Trophoblast cell (in vitro differentiated cells and primary cell): ENCODE data around the gene LRRC39.

Experiments
- DNase-seq, 2 donors: peaks; one replicate each; pipeline ENCODE4 v3.0.0-alpha.2; 2016
- H2AFZ ChIP-seq: 2 replicates; pipeline ENCODE4 v1.6.1; 2013; ENCODE audit warnings: low read length, moderate library complexity, mild to moderate bottlenecking; ENCODE audit not compliant: insufficient read depth, poor library complexity
- H2AK5ac ChIP-seq: 2 replicates; pipeline ENCODE4 v1.6.1; 2013; ENCODE audit warnings: mild to moderate bottlenecking, low read length
- H2BK120ac ChIP-seq: 2 replicates; pipeline ENCODE4 v1.6.1; 2013; ENCODE audit warnings: low read length, mild to moderate bottlenecking, moderate library complexity; ENCODE audit not compliant: insufficient read depth, poor library complexity
- H2BK12ac ChIP-seq: 2 replicates; pipeline ENCODE4 v1.6.1; 2013; ENCODE audit warnings: mild to moderate bottlenecking, low read length, moderate library complexity
- H2BK5ac ChIP-seq: 2 replicates; pipeline ENCODE4 v1.6.1; 2013; ENCODE audit warnings: low read length, low read depth, moderate library complexity, mild to moderate bottlenecking; ENCODE audit not compliant: poor library complexity
- H3K14ac ChIP-seq: 2 replicates; pipeline ENCODE4 v1.6.1; 2013; ENCODE audit warnings: mild to moderate bottlenecking, low read length
- H3K18ac ChIP-seq: 2 replicates; pipeline ENCODE4 v1.6.1; 2013; ENCODE audit warnings: mild to moderate bottlenecking, low read length
- H3K23ac ChIP-seq: 2 replicates; pipeline ENCODE4 v1.6.1; 2013; ENCODE audit warnings: low read length
- H3K27ac ChIP-seq: 2 replicates; pipeline ENCODE4 v1.5.1; 2013; ENCODE audit warnings: low read depth, mild to moderate bottlenecking, inconsistent platforms, low read length, moderate library complexity
- H3K27me3 ChIP-seq: 2 replicates; pipeline ENCODE4 v1.6.1; 2013; ENCODE audit warnings: inconsistent platforms, mild to moderate bottlenecking, low read length, moderate library complexity; ENCODE audit not compliant: insufficient read depth
- H3K36me3 ChIP-seq, 2 experiments: 1 replicate in 1 of 2; 2 replicates in 1 of 2; pipeline ENCODE4 v1.6.1; 2013; ENCODE audit warnings: low read length in 2 of 2, mild to moderate bottlenecking in 2 of 2, moderate library complexity in 1 of 2; ENCODE audit not compliant: insufficient read depth in 2 of 2, control insufficient read depth in 1 of 2
- H3K4ac ChIP-seq: 2 replicates; pipeline ENCODE4 v1.6.1; 2013; ENCODE audit warnings: low read depth, mild to moderate bottlenecking, low read length, moderate library complexity
- H3K4me1 ChIP-seq, 2 experiments: 1 replicate in 1 of 2; 2 replicates in 1 of 2; pipeline ENCODE4 v1.6.1; 2013; ENCODE audit warnings: low read length in 2 of 2, mild to moderate bottlenecking in 2 of 2, moderate library complexity in 1 of 2; ENCODE audit not compliant: insufficient read depth in 2 of 2, control insufficient read depth in 1 of 2
- H3K4me2 ChIP-seq: 2 replicates; pipeline ENCODE4 v1.6.1; 2013; ENCODE audit warnings: inconsistent platforms, mild to moderate bottlenecking, low read length, moderate library complexity
- H3K4me3 ChIP-seq: 2 replicates; pipeline ENCODE4 v1.5.1; 2013; ENCODE audit warnings: mild to moderate bottlenecking, low read depth, low read length, inconsistent platforms
- H3K79me1 ChIP-seq: one replicate; pipeline ENCODE4 v1.6.1; 2013; ENCODE audit warnings: low read length
- H3K79me2 ChIP-seq: 2 replicates; pipeline ENCODE4 v1.6.1; 2013; ENCODE audit warnings: low read length, mild to moderate bottlenecking; ENCODE audit not compliant: control insufficient read depth, insufficient read depth, poor library complexity
- H3K9ac ChIP-seq: 2 replicates; pipeline ENCODE4 v1.6.1; 2013; ENCODE audit warnings: mild to moderate bottlenecking, low read length
- H3K9me3 ChIP-seq: 2 replicates; pipeline ENCODE4 v1.6.1; 2013; ENCODE audit warnings: low read depth, mild to moderate bottlenecking, control low read depth, inconsistent platforms, low read length; ENCODE audit not compliant: insufficient read depth
- H4K12ac ChIP-seq: 2 replicates; pipeline ENCODE4 v1.6.1; 2013; ENCODE audit warnings: low read depth, mild to moderate bottlenecking, low read length, moderate library complexity
- H4K8ac ChIP-seq: 2 replicates; pipeline ENCODE4 v1.6.1; 2013; ENCODE audit warnings: low read depth, mild to moderate bottlenecking, low read length, moderate library complexity
- H4K91ac ChIP-seq: one replicate; pipeline ENCODE4 v1.6.1; 2013; ENCODE audit warnings: low read depth, mild to moderate bottlenecking, low read length, moderate library complexity
- WGBS: extraction: QIAGEN DNeasy Blood & Tissue Kit; methylation state at CpG from one replicate; pipeline ENCODE4 v1.1.7; 2013; ENCODE audit warnings: missing lambda C conversion rate; ENCODE audit not compliant: insufficient read length, insufficient coverage; ENCODE audit errors: extremely low coverage; 5-methylcytosine and 5-hydroxymethylcytosine counted together

Gene LRRC39

DNA sequence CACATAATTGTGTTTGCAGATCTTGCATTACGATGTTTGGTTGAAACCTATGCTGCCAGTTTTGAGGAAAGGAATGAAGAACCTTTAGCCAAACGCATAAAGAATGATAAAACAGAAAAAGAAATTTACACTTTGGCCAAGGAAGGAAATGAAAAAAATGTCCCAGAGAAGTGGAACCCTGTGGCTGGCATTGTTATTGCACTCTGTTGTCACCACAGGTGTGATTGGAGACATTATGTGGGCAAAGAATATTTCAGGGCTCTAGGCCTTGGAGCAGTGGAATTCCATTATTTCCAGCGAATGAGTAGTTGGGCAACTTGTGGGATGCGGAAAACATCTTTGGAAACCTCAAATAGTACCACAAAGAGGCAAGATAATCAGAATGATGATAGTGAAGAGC lies 30.2 kb downstream of the LRRC39 start:
- no peak overlapping the region for H3K4me3 ChIP-seq
- DNase-seq = no peak
- H3K14ac ChIP-seq = no peak overlapping the region
- no peaks in the 10 kb centered on the region for H3K79me2 ChIP-seq
- H3K4ac ChIP-seq = no peak overlapping the region
- no peaks in the 10 kb centered on the region for H3K27me3 ChIP-seq
- no peaks in the 10 kb centered on the region for H3K4me1 ChIP-seq
- H3K18ac ChIP-seq = no peak overlapping the region
- H2AK5ac ChIP-seq = no peak overlapping the region
- WGBS = no CpG with 5 or more reads among the region's 4 CpGs
- no peak overlapping the region for H2BK120ac ChIP-seq
- H2BK5ac ChIP-seq = no peak overlapping the region
- H3K4me2 ChIP-seq = no peak overlapping the region
- no peak overlapping the region for H3K9ac ChIP-seq
- H2BK12ac ChIP-seq = no peak overlapping the region
- peaks cover 4 to 9% of the 10 kb centered on the region in 2 experiments for H3K36me3 ChIP-seq
- H3K9me3 ChIP-seq = no peaks in the 10 kb centered on the region
- no peak overlapping the region for H3K27ac ChIP-seq
- H4K8ac ChIP-seq = no peak overlapping the region
- H3K79me1 ChIP-seq = no peaks in the 10 kb centered on the region
- no peak overlapping the region for H2AFZ ChIP-seq
- H4K91ac ChIP-seq = no peak overlapping the region
- H4K12ac ChIP-seq = no peak overlapping the region
- H3K23ac ChIP-seq = no peak overlapping the region

DNA sequence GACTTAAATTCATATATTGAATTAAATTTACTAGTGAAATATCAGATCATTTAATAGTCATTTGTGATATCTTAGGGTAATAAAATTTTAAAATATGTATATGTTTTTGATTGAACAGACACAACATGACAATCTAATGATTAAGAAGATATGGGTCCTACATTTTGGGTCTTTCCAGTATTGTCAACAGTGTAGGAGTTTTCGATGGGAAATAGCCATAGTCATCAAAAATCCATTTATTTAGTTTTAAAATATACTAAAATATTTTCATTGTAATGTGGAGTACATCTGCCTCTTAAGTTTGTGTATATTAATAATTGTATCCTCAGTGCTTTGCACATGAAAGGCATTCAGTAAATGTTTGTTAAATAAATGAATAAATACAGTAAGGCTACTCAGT lies 31.1 kb downstream of the LRRC39 start:
- Histone ChIP-seq H3K23ac (no peak overlapping the region), H3K9me3 (no peaks in the 10 kb centered on the region), H3K4me1 (no peaks in the 10 kb centered on the region), H3K14ac (no peak overlapping the region), H4K8ac (no peak overlapping the region), H3K36me3 (peaks cover 4 to 9% of the 10 kb centered on the region in 2 experiments), H3K27me3 (no peaks in the 10 kb centered on the region), H3K4me3 (no peak overlapping the region), H3K4me2 (no peak overlapping the region), H2AFZ (no peak overlapping the region), H4K91ac (no peak overlapping the region), H3K9ac (no peak overlapping the region), H3K79me1 (no peaks in the 10 kb centered on the region), H3K27ac (no peak overlapping the region), H2BK120ac (no peak overlapping the region), H3K79me2 (no peaks in the 10 kb centered on the region), H2AK5ac (no peak overlapping the region), H3K4ac (no peak overlapping the region), H3K18ac (no peak overlapping the region), H2BK5ac (no peak overlapping the region), H2BK12ac (no peak overlapping the region), H4K12ac (no peak overlapping the region)
- DNase-seq = no peak
- no CpG with 5 or more reads among the region's 1 CpG for WGBS

GRCh38 chr1:100145116-100145515 lies 32.9 kb downstream of the LRRC39 start:
- peak in 1 of 2 donors; percentile 16 for DNase-seq
- H3K4me3 ChIP-seq = no peak overlapping the region

DNA sequence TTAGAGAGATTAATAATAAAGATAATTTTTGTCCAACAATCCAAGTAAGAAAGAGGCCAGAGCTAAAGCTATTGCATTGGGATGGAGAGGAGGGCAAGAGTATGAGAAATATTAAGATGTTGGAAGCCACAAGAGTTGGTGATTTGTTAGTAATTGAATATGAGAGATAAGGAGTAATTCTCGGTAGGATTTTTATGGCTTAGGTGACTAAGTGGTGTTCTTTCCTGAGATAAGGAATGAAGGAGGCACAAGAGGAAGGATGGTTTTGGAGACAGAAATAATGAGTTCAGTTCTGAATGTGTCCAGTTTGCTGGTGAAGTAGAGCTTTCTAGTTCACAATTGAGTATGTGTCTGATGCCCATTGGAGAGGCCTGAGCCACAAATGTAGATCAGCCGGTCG lies 35.7 kb downstream of the LRRC39 start:
- H4K12ac ChIP-seq = no peak overlapping the region
- no peak overlapping the region for H3K9ac ChIP-seq
- no peak overlapping the region for H4K8ac ChIP-seq
- no peaks in the 10 kb centered on the region for H3K79me1 ChIP-seq
- no peak overlapping the region for H3K4me3 ChIP-seq
- no peak overlapping the region for H3K23ac ChIP-seq
- no peak overlapping the region for H2BK5ac ChIP-seq
- DNase-seq = no peak
- H4K91ac ChIP-seq = no peak overlapping the region
- no peak overlapping the region for H3K27ac ChIP-seq
- no peak overlapping the region for H3K18ac ChIP-seq
- 100% methylated on average over 1 of the region's 3 CpGs for WGBS
- no peak overlapping the region for H3K4me2 ChIP-seq
- no peak overlapping the region for H3K14ac ChIP-seq
- no peak overlapping the region for H2BK120ac ChIP-seq
- no peak overlapping the region for H2AFZ ChIP-seq
- H3K36me3 ChIP-seq = peaks cover 7 to 19% of the 10 kb centered on the region in 2 experiments
- H2BK12ac ChIP-seq = no peak overlapping the region
- no peak overlapping the region for H2AK5ac ChIP-seq
- H3K27me3 ChIP-seq = no peaks in the 10 kb centered on the region
- no peaks in the 10 kb centered on the region for H3K79me2 ChIP-seq
- H3K4me1 ChIP-seq = no peaks in the 10 kb centered on the region
- H3K4ac ChIP-seq = no peak overlapping the region
- no peaks in the 10 kb centered on the region for H3K9me3 ChIP-seq

More at GRCh38 chr1:100145116-100145515, 32.9 kb downstream of the LRRC39 start:
- Histone ChIP-seq H2AFZ (no peak overlapping the region), H2BK5ac (no peak overlapping the region), H3K4ac (no peak overlapping the region), H3K18ac (no peak overlapping the region), H3K79me1 (no peaks in the 10 kb centered on the region), H2BK12ac (no peak overlapping the region), H4K8ac (no peak overlapping the region), H2BK120ac (no peak overlapping the region), H4K12ac (no peak overlapping the region), H3K9ac (no peak overlapping the region), H3K27me3 (no peaks in the 10 kb centered on the region), H3K23ac (no peak overlapping the region), H3K4me2 (no peak overlapping the region), H3K27ac (no peak overlapping the region), H2AK5ac (no peak overlapping the region), H3K14ac (no peak overlapping the region), H3K4me1 (no peaks in the 10 kb centered on the region), H4K91ac (no peak overlapping the region), H3K9me3 (no peaks in the 10 kb centered on the region), H3K36me3 (peaks cover 7 to 14% of the 10 kb centered on the region in 2 experiments), H3K79me2 (no peaks in the 10 kb centered on the region)
- no CpG with 5 or more reads among the region's 3 CpGs for WGBS
